GM12872 (cell line): ENCODE results near the gene STUM.

Experiments
- TF ChIP-seq, protein P1 (sequence below): IDR thresholded peaks from 3 replicates; pipeline ENCODE4 v1.5.1; 2011; ENCODE audit warnings: low read depth, mild to moderate bottlenecking, low read length, moderate library complexity; ENCODE audit not compliant: insufficient read depth

The STUM gene

DNA sequence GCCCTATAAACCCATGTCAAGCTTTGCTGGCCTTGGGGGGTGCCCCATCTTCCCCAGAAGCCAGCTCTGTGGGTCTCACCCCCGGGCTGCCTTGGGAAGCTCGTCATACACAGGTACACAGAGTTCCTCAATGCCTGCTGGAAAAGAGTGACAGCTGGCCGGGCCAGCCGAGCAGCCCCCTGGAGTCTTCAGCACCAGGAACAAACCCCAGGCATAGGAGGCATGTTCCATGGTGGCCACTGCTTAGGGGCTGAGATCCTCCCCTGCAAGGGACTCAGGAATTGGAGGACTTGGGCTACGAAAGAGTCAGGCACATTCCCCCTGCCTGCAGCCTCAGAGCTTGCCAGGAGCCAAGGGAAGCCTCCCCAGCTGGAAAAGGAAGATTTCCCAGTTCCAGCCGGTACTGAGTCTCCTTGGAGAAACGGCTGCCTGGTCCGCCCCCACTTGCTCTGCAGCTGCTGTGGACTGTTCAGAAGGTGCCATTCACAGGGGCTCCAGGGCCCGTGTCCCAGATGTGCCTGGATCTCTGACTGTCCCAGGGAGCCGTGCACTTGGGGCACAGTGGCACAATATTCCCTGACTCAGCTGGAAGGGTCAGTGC lies 89.5 kb downstream of the STUM start:
- TF ChIP-seq, protein P1, sequence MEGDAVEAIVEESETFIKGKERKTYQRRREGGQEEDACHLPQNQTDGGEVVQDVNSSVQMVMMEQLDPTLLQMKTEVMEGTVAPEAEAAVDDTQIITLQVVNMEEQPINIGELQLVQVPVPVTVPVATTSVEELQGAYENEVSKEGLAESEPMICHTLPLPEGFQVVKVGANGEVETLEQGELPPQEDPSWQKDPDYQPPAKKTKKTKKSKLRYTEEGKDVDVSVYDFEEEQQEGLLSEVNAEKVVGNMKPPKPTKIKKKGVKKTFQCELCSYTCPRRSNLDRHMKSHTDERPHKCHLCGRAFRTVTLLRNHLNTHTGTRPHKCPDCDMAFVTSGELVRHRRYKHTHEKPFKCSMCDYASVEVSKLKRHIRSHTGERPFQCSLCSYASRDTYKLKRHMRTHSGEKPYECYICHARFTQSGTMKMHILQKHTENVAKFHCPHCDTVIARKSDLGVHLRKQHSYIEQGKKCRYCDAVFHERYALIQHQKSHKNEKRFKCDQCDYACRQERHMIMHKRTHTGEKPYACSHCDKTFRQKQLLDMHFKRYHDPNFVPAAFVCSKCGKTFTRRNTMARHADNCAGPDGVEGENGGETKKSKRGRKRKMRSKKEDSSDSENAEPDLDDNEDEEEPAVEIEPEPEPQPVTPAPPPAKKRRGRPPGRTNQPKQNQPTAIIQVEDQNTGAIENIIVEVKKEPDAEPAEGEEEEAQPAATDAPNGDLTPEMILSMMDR = no peak

DNA sequence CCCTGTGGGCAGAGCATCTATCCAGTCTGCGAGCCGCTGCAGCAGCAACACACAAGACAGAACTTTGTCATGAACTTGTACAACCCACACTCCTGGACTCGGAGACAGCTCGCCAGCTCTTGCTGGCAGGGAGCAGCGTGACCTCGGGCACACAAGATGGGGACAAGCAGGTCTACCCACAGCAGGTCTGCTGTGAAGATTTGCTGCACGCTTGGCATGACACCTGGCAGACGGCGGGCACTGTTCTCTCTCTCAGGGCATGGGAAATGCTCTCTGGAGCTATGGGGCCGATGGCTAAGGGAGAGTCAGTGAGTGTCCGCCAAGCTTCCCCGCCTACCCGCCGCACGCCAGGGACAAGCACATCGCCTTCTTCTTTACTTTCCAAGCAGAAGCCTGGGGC lies 90.0 kb downstream of the STUM start:
- TF ChIP-seq, protein P1 = no peak

DNA sequence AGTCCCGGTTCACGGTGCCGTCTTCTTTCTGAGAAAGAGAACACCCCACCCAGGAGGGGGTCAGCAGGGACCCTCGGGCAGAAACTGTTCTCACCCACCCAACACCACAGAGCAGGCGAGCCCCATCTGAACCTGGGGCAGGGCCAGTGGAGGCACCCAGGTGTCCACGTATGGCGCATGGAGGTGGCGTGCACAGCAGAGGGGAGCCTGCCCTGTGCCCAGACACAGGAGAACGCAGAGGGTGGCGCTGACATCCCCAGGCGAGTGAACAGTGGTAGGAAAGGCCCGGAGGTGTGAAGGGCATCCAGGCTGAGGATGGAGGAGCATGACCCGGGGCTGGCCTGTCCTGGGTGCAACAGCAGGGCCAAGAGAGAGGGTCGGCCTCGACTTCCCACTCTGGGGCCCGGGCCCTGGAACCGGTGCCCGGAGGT lies 91.1 kb downstream of the STUM start:
- TF ChIP-seq, protein P1 = no peak

DNA sequence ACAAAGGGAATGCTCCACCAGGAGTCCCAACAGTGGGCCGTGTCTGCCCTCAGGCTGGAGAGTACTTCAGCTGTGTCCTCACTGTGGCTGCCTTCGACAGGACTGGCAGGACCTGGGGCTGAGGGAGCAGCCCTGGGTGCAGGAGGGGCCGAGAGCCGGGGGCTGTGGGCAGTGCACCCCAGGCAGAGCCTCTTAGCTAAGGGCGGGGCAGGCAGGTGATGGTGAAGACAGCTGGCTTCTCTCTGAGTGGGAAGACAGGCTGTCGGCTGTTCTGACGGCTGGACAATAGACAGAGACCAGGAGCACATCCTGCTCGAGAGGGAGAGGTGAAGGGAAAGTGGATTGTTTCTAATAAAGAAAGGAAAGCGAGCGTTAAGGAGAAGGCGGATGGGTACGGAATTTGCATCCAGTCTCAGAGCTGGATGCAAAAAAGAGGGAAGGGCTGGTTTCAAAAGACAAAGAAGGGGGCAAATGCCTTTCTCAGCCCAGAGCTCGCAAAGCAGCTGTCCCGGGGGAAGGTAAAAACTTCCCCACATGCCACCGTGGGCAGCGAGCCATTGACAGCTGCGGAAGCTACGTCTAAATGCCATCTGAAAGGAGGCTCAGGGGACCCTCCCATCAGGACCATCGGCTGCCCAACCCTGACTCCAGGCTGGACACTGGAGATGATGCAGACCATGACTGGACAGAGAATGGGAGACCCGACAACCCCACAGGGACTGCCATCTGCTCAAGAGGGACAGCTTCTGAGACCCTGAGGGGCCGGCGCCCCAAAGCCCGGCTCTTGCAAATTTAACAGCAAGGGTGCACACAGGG lies 92.0 kb downstream of the STUM start:
- TF ChIP-seq, protein P1 = no peak

DNA sequence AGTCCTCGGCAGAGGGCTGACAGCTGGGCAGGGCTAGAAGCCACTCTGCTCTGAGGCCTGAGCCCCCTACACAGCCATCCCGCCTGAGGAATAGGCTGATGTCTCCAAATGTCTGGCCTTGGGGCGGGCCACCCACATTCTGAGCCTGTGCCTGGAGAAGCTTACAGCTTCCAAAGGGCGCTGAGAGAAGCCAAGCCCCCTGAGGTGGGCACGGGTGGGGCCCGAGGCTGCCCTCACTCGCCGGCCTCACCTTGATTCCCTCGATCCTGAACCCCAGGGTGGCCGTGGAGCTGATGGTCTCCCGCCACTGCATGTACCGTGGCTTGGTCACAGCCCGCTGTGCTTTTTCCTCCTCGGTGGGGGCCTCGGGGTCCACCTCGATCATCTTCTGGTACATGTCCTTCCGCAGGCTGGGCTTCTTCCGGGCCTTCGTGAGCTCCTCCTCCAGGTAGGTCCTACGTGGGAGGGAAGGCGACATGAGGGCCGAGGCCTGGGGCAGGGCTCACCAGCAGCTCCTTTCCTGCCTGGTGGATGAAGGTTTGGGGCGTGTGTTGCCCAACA lies 93.2 kb downstream of the STUM start:
- TF ChIP-seq, protein P1 = no peak

DNA sequence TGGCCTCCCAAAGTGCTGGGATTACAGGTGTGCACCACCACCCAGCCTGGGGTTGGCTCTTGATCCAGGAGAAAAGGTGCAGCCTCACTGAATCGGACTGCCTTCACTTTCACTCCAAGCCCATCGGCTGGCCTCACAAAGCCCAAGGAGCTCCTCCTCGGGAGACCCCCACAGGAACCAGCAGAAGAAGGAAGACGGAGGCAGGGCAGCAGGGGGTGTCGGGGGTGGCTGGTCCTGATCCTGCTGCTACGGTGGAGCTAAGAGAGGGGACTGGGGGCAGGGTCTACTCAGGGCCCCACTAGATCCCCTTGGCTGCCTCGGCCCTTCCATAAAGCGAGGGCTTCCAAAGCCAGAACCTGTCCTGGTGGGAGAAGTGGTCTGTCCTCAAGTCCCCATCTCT lies 93.9 kb downstream of the STUM start:
- TF ChIP-seq, protein P1 = no peak

DNA sequence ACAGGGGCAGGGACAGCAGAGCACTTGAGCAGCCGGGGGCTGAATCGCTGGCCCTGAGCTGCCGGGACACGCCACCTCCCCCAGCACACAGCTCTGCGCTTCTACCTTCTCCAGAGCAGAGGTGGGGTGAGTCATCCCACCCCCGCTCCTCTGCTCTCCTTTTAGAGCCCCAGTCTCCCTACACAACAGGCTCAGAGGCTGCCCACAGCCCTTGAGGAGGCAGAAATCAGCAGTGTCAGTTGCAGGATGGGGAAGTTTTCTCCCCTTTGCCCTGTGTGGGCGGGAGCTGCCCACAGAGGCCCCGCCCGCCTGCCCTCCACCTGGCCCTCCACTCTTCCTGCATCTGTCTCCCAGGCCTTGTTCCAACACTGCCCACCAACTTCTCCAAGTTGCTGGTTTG lies 94.6 kb downstream of the STUM start:
- TF ChIP-seq, protein P1 = no peak
